ENCODE measurements around the gene HGD. TPM values are rescaled to one million over a fixed set of nuclear protein-coding genes. Genes with fewer than 3 reads are reported as not detected.
"Not testable (repeated sequence)": the region's sequence is repeated elsewhere in the genome, so short reads cannot be mapped to it uniquely, and the experiment has no call there.

HGD gene
- total RNA-seq, 1 experiment from 2014 or later, result not detected

GRCh38 chr3:120680193-120680894 lies 1.7 kb downstream of the HGD start:
- DNase-seq (ENCODE audit: low read depth), result no peak

- DNase-seq (ENCODE audit: low read depth), result no peak
These were observed 3.1 kb downstream of the HGD start for GRCh38 chr3:120678984-120679383.

- DNase-seq (ENCODE audit: low read depth), result peak; percentile 63
These were observed 3.6 kb downstream of the HGD start for GRCh38 chr3:120678331-120678947.

GRCh38 chr3:120677193-120677592 lies 4.8 kb downstream of the HGD start:
- not testable (repeated sequence) for DNase-seq (ENCODE audit: low read depth)

- no peak for DNase-seq (ENCODE audit: low read depth)
These were observed 8.9 kb downstream of the HGD start for GRCh38 chr3:120673116-120673515.

- no peak for DNase-seq (ENCODE audit: low read depth)
These were observed 11.5 kb downstream of the HGD start for GRCh38 chr3:120670576-120670975.

- DNase-seq (ENCODE audit: low read depth), result no peak
These were observed 17.1 kb downstream of the HGD start for GRCh38 chr3:120664926-120665325.

GRCh38 chr3:120661945-120662344 lies 20.1 kb downstream of the HGD start:
- no peak for DNase-seq (ENCODE audit: low read depth)

- DNase-seq (ENCODE audit: low read depth), result no peak
These were observed 20.7 kb downstream of the HGD start for GRCh38 chr3:120661106-120661905.

GRCh38 chr3:120659834-120660233 lies 22.2 kb downstream of the HGD start:
- DNase-seq (ENCODE audit: low read depth), result no peak

- DNase-seq (ENCODE audit: low read depth), result no peak
These were observed 22.8 kb downstream of the HGD start for GRCh38 chr3:120659285-120659684.

GRCh38 chr3:120652896-120653545 lies 29.0 kb downstream of the HGD start:
- DNase-seq (ENCODE audit: low read depth), result no peak

GRCh38 chr3:120652281-120652680 lies 29.8 kb downstream of the HGD start:
- DNase-seq (ENCODE audit: low read depth), result no peak

- no peak for DNase-seq (ENCODE audit: low read depth)
These were observed 31.7 kb downstream of the HGD start for GRCh38 chr3:120650311-120650710.

- DNase-seq (ENCODE audit: low read depth), result no peak
These were observed 32.2 kb downstream of the HGD start for GRCh38 chr3:120649830-120650233.

- DNase-seq (ENCODE audit: low read depth), result no peak
These were observed 33.7 kb downstream of the HGD start for GRCh38 chr3:120648290-120648689.

- DNase-seq (ENCODE audit: low read depth), result no peak
These were observed 35.1 kb downstream of the HGD start for GRCh38 chr3:120646771-120647432.

- peak; percentile 24 for DNase-seq (ENCODE audit: low read depth)
These were observed 36.8 kb downstream of the HGD start for GRCh38 chr3:120645083-120645845.

GRCh38 chr3:120642368-120642948 lies 39.6 kb downstream of the HGD start:
- peak; percentile 88 for DNase-seq (ENCODE audit: low read depth)

- DNase-seq (ENCODE audit: low read depth), result no peak
These were observed 40.3 kb downstream of the HGD start for GRCh38 chr3:120641696-120642246.

All from HT1080 (cell line).